Sciatic nerve (tissue), 2 donors: ENCODE measurements around the gene ATP4A. TPM values are rescaled to one million over a fixed set of nuclear protein-coding genes. Genes with fewer than 3 reads are reported as not detected.

Source experiments
- ATAC-seq: fragments of 200-7000 bp; cut with Tn5 transposase; one replicate; pipeline ENCODE4 v1.9.1; 2020; ENCODE audit warnings: mild to moderate bottlenecking, moderate library complexity
- DNase-seq: peaks from one replicate; pipeline ENCODE4 v3.0.0-alpha.2; 2020; ENCODE audit warnings: low spot score
- intact Hi-C: fragments of 100-400 bp; cut with DNase I; formaldehyde crosslinking; loops from one replicate; pipeline ENCODE4 v1.14.2; 2022
- total RNA-seq: library from RNA; stranded (reverse); fragmentation: NEBNext Ultra II Directional; extraction: Animal tissue kit (Norgen Biotek cat#: 25700); gene quantifications from one replicate; pipeline ENCODE4 v1.2.1, GENCODE V29; 2021
- donor health status: DM: no; HTN: no; CAD: no.
- donor health status: DM: no; HTN: no; CAD: no.

Gene ATP4A
- total RNA-seq, 1 donor from 2014 or later: not detected

DNA sequence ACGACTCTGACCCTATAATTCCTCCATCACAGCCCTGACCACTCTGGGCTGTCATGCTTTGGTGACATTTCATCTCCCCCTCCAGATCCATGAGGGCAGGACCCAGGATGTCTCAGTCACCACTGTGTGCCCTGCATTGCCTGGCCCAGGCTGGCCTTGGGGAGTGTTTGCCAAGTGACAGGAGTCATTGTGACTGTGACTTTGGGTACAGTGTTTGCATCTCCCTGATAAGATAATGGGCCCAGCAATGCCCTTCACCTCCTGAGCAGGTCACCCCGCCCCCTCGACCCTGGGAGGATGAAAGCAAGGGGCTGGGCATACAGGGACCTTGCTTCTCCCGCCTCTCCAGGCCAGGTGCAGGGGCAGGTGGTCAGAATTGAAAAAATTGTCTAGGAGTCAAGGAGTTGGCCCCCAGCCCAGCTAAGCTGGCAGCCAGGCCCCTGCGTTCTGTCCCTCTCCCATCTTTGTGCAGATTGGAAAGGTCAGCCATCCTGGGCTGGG, 5.9 kb upstream of the ATP4A start:
- no peak for DNase-seq
- ATAC-seq: no peak
- intact Hi-C loops: no loop called here

DNA sequence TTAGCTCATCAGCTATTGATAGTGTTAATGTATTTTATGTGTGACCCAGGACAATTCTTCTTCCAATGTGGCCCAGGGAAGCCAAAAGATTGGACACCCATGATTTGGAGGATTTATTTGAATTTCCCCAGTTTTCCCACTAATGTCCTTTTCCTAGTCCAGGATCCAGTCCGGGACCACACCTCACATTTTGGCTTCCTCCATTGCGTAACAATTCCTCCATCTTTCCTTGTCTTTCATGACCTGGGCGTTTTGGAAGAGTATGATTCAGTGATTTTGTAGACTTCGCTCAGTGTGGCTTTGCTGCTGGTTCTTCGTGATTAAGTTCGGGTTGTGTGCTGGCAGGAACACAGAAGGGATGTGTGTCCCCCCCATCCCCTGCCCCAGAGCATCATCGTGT, 3.3 kb upstream of the ATP4A start:
- intact Hi-C loops: no loop called here
- ATAC-seq (no peak), DNase-seq (no peak)

DNA sequence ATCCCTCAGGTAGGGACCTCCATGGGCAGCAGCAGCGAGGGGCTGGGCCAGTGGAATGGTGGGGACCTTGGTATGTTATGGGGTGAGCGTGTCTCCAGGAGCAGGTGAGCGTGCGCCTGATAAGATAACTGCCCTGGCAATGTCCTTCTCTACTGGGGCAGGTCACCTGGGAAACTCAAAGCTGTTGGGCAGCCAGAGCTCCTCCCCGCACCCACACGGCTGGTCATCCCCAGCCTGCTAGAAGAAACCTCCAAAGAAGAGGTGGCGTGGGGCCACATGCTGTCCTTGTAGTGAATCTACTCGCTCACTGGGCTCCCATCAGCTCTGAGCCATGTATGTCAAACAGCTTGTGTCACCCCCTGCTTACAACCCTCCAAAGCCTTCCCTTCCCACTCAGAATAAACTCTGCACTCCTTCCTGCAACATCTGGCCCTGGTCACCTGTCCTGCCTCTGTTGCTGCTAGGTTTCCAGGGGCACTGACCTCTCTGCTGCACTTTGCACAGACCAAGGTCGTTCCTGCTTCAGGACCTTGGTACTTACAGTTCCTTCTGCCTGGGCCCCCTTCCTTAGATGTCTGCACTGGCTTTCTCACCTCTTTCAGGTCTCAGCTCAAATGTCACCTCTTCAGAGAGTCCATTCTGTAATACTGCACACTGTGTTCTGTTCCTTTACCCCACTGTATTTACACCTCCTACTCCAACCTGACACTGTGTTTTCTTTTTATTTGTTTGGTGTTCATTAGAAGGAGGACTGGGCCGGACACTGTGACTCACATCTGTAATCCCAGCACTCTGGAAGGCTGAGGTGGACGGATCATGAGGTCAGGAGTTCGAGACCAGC, 1.8 kb upstream of the ATP4A start:
- no peak for ATAC-seq
- DNase-seq: no peak
- intact Hi-C loops: no loop called here

DNA sequence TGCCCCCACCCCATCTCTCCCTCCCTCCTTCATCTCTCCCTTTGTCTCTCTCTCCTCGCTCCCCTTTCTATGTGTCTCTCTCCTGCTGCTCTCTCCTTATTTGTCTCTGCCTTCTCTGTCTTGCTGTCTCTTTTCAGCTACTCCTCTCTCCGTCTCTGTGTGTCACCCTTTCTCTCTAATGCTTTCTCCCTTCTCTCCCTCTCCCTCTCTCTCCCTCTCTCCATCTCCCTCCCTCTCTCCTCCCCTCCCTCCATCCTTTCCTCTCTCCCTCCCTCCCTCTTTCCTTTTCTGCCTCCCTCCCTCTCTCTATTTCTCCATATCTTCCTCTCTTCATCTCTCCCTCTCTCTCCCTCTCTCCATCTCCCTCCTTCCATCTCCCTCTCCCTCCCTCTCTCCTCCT, 682 bp downstream of the ATP4A start:
- intact Hi-C loops: no loop called here
- DNase-seq: no peak

DNA sequence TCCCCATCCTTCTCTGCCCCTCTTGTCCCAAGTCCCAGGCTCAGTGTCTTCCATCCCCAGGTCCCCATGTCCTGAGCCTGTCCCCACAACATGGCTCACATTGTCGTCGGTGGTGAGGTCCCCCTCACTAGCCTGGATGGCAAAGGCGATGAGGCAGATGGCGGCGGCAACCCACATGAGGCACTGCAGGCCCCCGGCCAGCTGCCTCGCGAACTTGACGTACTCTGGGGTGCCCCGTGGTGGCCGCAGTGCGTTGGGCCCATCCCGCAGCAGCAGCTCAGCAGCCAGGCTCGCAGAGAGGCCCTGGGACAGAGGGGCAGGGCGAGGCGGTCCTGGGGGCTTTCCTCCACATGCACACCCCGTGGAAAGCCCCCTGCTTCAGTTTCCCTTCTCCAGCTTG, 1.1 kb downstream of the ATP4A start:
- intact Hi-C loops: no loop called here
- ATAC-seq (no peak), DNase-seq (no peak)

More for the DNA sequence above, 682 bp downstream of the ATP4A start:
- ATAC-seq: no peak

DNA sequence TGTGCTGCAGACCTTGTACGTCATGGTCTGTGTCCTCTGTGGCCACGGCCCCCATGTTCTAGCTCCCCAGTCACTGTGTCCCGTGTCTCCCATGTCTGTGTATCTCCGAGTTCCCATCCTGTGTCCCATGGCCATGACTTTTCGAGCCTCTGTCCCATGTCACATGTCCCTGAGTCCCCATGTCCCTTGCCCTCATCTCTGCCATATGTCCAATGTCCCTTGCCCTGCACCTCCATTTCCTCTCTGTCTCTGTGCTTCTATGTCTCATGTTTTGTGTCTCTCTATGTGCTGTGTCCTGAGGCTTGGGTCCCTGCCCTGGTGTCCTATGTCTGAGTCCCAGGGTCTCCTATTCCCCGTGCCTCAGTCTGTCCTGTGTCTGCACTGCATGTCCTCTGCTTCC, 2.0 kb downstream of the ATP4A start:
- intact Hi-C loops: no loop called here
- DNase-seq (no peak), ATAC-seq (no peak)

DNA sequence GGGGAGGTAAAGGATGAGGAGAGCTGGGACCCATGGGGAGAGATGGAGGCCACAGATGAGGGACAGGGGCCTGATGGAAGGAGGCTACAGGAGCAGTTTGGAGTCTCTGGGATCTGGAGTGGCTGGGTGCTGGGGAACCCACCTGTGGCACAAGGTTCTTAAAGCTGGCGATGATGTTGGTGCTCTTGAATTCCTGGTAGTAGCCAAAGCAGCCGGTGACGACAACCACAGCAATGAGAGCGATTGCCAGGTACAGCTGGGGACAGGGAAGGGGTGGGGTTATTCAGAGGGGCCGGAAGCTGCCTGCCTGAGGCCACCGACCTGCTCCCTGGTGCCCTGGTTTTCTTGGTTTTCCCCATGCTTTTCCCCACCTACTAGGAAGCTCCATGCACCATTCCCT, 2.8 kb downstream of the ATP4A start:
- ATAC-seq (no peak), DNase-seq (no peak)

DNA sequence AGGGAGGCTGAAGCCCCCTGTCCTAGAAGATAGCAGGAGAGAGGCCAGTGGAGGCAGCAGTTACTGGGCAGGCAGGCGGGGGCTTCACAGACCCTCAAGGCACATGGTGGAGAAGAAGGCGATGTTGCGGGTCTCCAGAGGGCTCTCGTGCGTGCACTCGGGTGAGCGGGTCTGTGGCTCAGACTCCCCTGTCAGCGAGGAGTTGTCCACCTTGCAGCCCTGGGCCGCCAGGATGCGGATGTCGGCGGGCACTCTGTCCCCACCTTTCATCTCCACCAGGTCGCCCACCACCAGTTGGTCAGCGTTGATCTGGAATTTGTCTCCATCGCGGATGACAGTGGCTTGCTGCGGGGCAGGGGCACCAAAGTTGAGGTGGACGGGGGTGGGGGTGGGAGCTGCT, 3.2 kb downstream of the ATP4A start:
- DNase-seq (no peak), ATAC-seq (no peak)
- intact Hi-C loops: no loop called here

More for the DNA sequence above, 2.8 kb downstream of the ATP4A start:
- intact Hi-C loops: no loop called here

DNA sequence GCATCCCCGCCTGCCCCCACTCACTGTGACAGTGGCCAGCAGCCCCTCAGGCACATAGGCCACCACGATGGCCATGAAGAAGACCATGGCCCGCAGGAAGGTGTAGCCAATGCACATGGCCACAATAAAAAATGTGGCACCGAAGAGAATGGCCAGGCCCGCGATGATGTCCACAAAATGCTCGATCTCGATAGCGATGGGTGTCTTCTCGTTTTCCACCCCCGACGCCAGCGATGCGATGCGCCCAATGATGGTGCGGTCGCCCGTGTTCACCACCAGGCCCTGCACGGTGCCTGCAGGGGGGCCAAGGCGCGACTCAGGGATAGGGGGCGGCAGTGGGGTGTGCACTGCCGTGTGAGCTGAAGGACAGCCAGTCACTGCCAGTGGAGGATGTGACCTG, 3.7 kb downstream of the ATP4A start:
- intact Hi-C loops: loop anchor here (10.0 kb wide), 1 partner anchor 1185 kb away; no protein-coding TSS in a partner anchor
- DNase-seq: no peak

DNA sequence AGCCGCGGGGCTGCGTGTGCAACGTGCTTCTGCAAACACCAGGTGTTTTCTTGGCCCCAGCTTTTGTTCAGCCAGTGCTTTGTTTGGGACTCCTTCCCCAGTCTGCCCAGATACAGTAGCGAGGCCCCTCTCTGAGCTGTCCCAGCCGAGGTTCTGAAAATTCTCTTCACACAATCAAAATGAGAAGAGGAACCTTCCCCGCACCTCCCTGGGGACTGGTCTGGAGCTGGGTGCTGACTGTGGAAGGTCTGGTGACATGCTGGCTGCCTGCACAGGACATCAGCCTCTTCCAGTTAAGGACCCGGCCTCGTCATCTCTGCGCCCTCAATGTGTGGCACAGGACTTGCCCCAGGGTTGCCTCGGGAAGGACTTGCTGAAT, 4.2 kb downstream of the ATP4A start:
- no peak for ATAC-seq
- intact Hi-C loops: loop anchor here (10.0 kb wide), 1 partner anchor 1186 kb away; no protein-coding TSS in a partner anchor
- DNase-seq: no peak

More for the DNA sequence above, 3.7 kb downstream of the ATP4A start:
- ATAC-seq: no peak

DNA sequence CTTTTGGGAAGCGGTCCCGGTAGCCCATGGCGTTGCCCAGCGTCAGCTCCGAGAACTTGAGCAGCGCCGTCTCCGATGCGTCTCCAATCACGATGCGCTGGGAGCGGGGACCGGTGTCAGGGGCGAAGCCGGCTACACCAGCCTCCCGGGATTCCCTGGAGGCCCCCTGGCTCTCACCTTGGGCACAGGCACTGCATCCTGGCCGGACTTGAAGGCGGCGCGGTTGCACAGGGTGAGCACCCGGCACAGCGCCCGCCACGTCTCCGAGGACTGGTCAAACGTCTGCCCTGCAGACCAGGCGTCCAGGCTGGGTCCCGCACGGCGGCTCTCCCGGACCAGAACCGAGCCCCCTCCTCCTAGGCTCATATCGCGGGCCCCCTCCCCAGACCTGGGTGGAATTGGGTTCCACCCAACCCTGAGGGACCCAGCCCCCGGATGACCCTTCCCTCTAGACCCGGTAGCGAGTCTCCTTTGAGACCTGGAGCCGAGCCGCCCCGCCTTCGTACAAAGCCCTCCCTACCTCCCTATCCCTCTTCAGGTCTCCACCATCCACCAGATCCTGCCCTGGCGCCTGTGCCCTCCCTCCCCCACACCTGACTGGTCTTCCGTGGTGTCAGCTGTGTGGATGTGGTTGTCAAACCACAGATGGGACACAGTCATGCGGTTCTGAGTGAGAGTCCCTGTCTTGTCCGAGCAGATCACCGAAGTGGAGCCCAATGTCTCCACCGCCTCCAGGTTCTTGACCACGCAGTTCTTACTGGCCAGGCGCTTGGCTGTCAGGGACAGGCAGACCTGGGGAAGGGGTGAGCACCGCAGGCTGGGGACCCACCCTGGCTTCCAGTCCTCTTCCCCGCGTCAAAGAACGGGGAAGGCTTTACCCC, 4.8 kb downstream of the ATP4A start:
- no peak for ATAC-seq
- intact Hi-C loops: loop anchor here (10.0 kb wide), 1 partner anchor 1186 kb away; no protein-coding TSS in a partner anchor
- DNase-seq: no peak

DNA sequence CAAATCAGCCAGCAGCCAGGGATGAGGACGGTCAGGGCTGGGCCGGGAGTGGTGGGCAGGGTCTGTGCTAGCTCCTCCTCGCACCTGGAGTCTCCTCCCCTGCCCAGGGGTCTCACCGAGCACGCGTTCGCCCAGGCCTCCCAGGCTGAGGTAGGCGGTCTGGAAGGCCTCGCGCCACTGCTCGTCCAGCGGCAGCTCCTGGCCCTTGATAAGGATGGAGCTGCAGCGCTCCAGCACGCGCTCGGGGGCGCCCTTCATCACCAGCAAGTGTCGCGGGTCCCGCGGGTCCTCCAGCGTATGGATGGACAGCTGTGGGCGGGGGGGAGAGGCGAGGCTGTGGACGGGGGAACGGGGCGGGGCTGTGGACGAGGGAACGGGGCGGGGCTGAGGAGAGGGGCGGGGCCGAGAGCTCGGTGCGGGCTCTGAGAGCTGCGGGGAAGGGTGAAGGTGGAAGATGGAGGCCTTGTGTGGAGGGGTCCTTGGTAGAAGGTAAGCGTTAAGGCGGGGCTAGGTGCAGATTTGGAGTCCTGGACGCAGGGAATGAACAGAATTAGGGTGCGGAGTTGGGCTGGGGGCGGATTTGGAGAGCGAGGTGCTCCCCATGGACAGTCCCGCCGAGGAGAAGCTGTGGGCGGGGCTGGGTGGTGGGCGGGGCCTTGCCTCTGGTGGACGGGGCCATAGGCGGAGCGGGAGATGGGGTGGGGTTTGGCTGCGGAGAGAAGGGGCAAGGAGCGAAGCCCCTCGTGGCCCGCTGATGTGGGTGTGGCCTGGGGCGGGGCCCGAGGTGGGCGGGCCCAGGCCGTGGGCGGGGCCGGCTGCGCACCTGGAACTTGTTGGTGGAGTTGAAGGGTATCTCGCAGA, 5.7 kb downstream of the ATP4A start:
- ATAC-seq (peak; percentile 59), DNase-seq (peak; percentile 77)
- intact Hi-C loops: loop anchor here (10.0 kb wide), 1 partner anchor 1187 kb away; no protein-coding TSS in a partner anchor

DNA sequence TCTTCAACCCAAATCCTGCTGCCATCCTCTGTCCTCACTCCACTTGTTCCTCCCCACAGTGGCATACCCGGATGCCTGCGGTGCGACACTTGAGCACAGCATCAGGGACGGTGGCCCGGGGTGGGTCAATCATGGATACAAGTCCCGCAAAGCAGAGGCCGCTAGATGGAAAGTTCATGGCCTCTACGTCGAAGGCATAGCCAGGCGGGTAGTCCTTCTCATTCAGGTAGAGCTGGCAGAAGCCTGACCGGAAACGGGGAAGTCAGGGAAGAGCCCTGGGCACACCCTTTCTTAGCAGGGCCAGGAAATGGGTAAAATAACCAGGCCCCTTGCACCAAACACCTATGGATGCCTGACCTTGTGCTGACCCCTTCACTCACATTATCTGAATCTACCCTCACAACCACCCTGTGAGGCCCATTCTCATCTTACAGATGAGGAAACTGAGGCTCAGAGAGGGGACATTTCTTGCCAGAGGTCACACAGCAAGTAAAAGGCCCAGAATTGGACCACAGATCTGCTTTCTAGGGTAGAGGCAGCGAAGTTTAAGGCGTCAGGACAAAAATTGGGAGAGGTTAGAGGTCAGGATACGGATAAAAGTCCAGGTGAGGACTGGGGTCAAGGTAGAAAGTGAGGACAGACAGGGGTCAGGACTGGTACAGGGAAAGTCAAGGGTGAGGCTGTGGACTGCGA, 6.5 kb downstream of the ATP4A start:
- DNase-seq: no peak

DNA sequence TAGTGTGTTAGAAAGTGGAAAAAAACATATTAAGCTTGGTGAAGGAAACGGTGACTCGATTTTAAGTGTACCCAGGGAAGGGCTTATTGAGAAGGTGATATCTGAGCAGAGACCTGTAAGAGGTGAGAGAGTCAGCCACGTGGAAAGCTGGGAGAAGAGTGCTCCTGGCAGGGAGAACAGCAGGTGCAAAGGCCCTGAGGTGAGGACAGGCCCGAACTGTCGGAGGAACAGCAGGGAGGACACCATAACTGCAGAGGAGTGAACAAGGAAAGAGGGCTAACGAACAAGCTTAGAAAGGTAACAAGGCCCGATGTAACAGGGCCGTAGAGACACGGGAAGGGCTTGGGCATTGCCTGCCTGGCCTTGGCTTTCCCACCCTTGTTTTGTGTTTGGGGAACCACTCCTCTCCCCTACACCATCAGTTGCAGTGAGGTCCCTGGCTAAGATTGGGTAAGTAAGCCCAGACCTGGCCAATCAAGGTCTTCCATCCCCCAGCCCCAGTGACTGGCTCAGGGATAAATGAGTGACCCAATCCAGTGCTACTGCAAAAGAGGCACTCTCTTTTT, 7.3 kb downstream of the ATP4A start:
- ATAC-seq (no peak), DNase-seq (no peak)
- intact Hi-C loops: loop anchor here (10.0 kb wide), 1 partner anchor 1189 kb away; no protein-coding TSS in a partner anchor

More for the DNA sequence above, 6.5 kb downstream of the ATP4A start:
- intact Hi-C loops: loop anchor here (10.0 kb wide), 1 partner anchor 1188 kb away; no protein-coding TSS in a partner anchor
- ATAC-seq: no peak

DNA sequence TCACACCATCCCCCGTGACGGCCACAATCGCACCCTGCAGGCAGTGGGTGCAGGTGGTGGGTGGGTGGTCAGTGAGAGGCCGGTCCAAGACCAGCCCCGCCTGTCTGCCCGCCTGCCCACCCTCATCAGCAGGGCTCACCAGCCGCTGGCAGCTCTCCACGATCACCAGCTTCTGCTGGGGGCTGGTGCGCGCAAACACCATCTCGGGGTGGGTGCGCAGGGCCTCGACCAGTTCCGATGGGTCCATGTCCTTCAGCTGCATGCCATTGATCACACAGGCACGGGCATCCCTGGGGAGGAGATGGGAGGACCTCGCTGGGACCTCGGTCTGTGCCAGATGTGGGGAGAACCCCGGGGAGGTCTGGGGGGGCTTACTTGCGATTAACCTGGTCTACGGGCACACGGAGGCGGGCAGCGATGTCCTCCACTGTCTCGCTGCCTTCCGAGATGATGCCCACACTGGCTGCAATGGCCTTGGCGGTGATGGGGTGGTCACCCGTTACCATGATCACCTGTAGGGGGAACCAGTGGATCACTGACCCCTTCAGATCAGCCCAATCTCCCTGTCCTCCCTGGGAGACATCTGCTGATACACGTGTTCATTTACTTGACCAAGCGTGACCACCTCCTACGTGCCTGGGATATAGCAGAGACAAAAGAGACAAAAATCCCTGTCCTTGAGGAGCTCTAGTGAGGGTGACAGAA, 8.0 kb downstream of the ATP4A start:
- intact Hi-C loops: loop anchor here (10.0 kb wide), 1 partner anchor 1189 kb away; no protein-coding TSS in a partner anchor
- no peak for ATAC-seq
- DNase-seq: no peak

DNA sequence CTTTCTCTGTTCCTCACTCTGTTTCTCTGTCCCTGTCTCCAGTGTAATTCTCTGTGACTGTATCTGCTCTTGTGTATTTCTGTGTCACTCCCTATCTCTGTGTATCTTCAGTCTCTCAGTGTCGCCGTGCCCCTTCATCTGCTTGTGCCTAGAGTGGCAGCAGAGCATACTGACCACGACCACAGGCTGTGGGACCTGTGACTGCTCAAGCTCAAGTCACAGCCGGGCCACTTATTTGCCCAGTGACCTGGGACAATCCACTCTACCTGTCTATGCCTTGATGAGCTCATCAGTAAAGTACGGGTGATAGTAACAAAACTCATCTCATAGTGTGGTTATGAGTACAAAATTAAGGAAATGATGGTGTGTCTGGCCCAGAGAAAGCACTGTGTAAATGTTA, 9.4 kb downstream of the ATP4A start:
- intact Hi-C loops: loop anchor here (10.0 kb wide), 1 partner anchor 1191 kb away; no protein-coding TSS in a partner anchor
- DNase-seq: no peak
- no peak for ATAC-seq
